Neuronal stem cell (in vitro differentiated cells): ENCODE data around the gene OR5B2.
"Not testable (repeated sequence)": the region's sequence is repeated elsewhere in the genome, so short reads cannot be mapped to it uniquely, and the experiment has no call there.

Experiments
- DNase-seq: peaks from one replicate; pipeline ENCODE4 v3.0.0-alpha.2; 2013; ENCODE audit warnings: low spot score
- H2AFZ ChIP-seq: one replicate; pipeline ENCODE4 v1.6.1; 2013; ENCODE audit warnings: mild to moderate bottlenecking, low read length, inconsistent platforms
- H2AK5ac ChIP-seq: 2 replicates; pipeline ENCODE4 v1.6.1; 2013; ENCODE audit warnings: low read depth, mild to moderate bottlenecking, inconsistent platforms, low read length, moderate library complexity, mixed read lengths
- H2BK120ac ChIP-seq: 2 replicates; pipeline ENCODE4 v1.6.1; 2013; ENCODE audit warnings: low read depth, mild to moderate bottlenecking, inconsistent platforms, low read length, moderate library complexity, mixed read lengths
- H2BK12ac ChIP-seq: one replicate; pipeline ENCODE4 v1.6.1; 2013; ENCODE audit warnings: low read length, inconsistent platforms
- H2BK15ac ChIP-seq: 2 replicates; pipeline ENCODE4 v1.6.1; 2013; ENCODE audit warnings: mild to moderate bottlenecking, low read length, inconsistent platforms, mixed read lengths
- H2BK5ac ChIP-seq: one replicate; pipeline ENCODE4 v1.6.1; 2013; ENCODE audit warnings: inconsistent platforms, mild to moderate bottlenecking, low read length, moderate library complexity
- H3K14ac ChIP-seq: one replicate; pipeline ENCODE4 v1.6.1; 2013; ENCODE audit warnings: low read length, inconsistent platforms
- H3K18ac ChIP-seq: 2 replicates; pipeline ENCODE4 v1.6.1; 2013; ENCODE audit warnings: low read length, inconsistent platforms
- H3K23ac ChIP-seq: 2 replicates; pipeline ENCODE4 v1.6.1; 2013; ENCODE audit warnings: low read depth, mild to moderate bottlenecking, mixed read lengths, low read length, inconsistent platforms; ENCODE audit not compliant: poor library complexity
- H3K27ac ChIP-seq: replicated peaks from 3 replicates; pipeline ENCODE4 v1.5.1; 2013; ENCODE audit warnings: low read length, inconsistent platforms
- H3K27me3 ChIP-seq, 3 experiments: 2 replicates each; pipeline ENCODE4 v1.6.1; 2013; ENCODE audit warnings: low read length in 3 of 3, mild to moderate bottlenecking in 2 of 3, inconsistent platforms in 1 of 3, low read depth in 1 of 3, mixed read lengths in 1 of 3, moderate library complexity in 1 of 3; ENCODE audit not compliant: control insufficient read depth in 3 of 3, insufficient read depth in 3 of 3
- H3K36me3 ChIP-seq, 2 donors: replicated peaks in 1 of 2; 2 replicates each; pipeline ENCODE4 v1.6.1; 2013; ENCODE audit warnings: low read length in 2 of 2; ENCODE audit not compliant: control insufficient read depth in 2 of 2, insufficient read depth in 2 of 2
- H3K4ac ChIP-seq: 2 replicates; pipeline ENCODE4 v1.6.1; 2013; ENCODE audit warnings: inconsistent platforms, mild to moderate bottlenecking, low read length, moderate library complexity
- H3K4me1 ChIP-seq, 2 donors: 1 replicate in 1 of 2; 2 replicates in 1 of 2; pipeline ENCODE4 v1.6.1; 2013; ENCODE audit warnings: low read length in 2 of 2, low read depth in 1 of 2; ENCODE audit not compliant: control insufficient read depth in 2 of 2, insufficient read depth in 1 of 2
- H3K4me2 ChIP-seq: one replicate; pipeline ENCODE4 v1.6.1; 2013; ENCODE audit warnings: mild to moderate bottlenecking, low read length, inconsistent platforms; ENCODE audit not compliant: insufficient read depth, poor library complexity, severe bottlenecking
- H3K4me3 ChIP-seq, 2 donors: 2 replicates each; pipeline ENCODE4 v1.5.1; 2013; ENCODE audit warnings: low read length in 2 of 2, mild to moderate bottlenecking in 2 of 2, inconsistent platforms in 1 of 2, moderate library complexity in 1 of 2
- H3K79me1 ChIP-seq: one replicate; pipeline ENCODE4 v1.6.1; 2013; ENCODE audit warnings: low read depth, mild to moderate bottlenecking, inconsistent platforms, low read length, moderate library complexity
- H3K9ac ChIP-seq: one replicate; pipeline ENCODE4 v1.6.1; 2013; ENCODE audit warnings: mild to moderate bottlenecking, low read depth, low read length, inconsistent platforms; ENCODE audit not compliant: poor library complexity
- H3K9me3 ChIP-seq, 2 donors: replicated peaks in 1 of 2; 2 replicates each; pipeline versions ENCODE3 to v1.6.1; 2013; ENCODE audit warnings: low read length in 2 of 2, mild to moderate bottlenecking in 2 of 2, inconsistent platforms in 1 of 2, low read depth in 1 of 2, mixed read lengths in 1 of 2, moderate library complexity in 1 of 2; ENCODE audit not compliant: control insufficient read depth in 2 of 2, insufficient read depth in 1 of 2
- H4K8ac ChIP-seq: one replicate; pipeline ENCODE4 v1.6.1; 2013; ENCODE audit warnings: low read depth, mild to moderate bottlenecking, inconsistent platforms, low read length, moderate library complexity
- H4K91ac ChIP-seq: one replicate; pipeline ENCODE4 v1.6.1; 2013; ENCODE audit warnings: low read length, low read depth, mild to moderate bottlenecking, inconsistent platforms; ENCODE audit not compliant: poor library complexity
- WGBS, 2 donors: extraction: QIAGEN DNeasy Blood & Tissue Kit; methylation state at CpG; one replicate each; pipeline ENCODE4 v1.1.7; 2013; ENCODE audit warnings: missing lambda C conversion rate in 2 of 2, mixed read lengths in 1 of 2; ENCODE audit not compliant: insufficient read length in 2 of 2, insufficient replicate concordance in 1 of 2; ENCODE audit errors: extremely low coverage in 2 of 2; 5-methylcytosine and 5-hydroxymethylcytosine counted together

Gene OR5B2

GRCh38 chr11:58406774-58407173 lies 21.1 kb downstream of the OR5B2 start, which contains the start of gene OR5B3:
TSS of gene OR5B3 (minus strand) at chr11:58406874. CDS start at chr11:58403409, 3,465 bp downstream.
- Histone ChIP-seq H3K4ac (no peak within 1 kb of the TSS), H2AK5ac (no peak within 1 kb of the TSS), H3K18ac (no peak within 1 kb of the TSS), H4K8ac (no peak within 1 kb of the TSS), H3K27me3 (no peaks in the 10 kb centered on the region), H2BK5ac (no peak within 1 kb of the TSS), H3K79me1 (no peaks in the 10 kb centered on the region), H3K36me3 (no peaks in the 10 kb centered on the region), H3K27ac (no peak within 1 kb of the TSS), H2BK12ac (no peak within 1 kb of the TSS), H3K14ac (no peak within 1 kb of the TSS), H3K9me3 (peaks cover 0 to 3% of the 10 kb centered on the region in 2 donors), H4K91ac (no peak within 1 kb of the TSS), H2AFZ (no peak within 1 kb of the TSS), H2BK15ac (no peak within 1 kb of the TSS), H3K4me3 (no peak within 1 kb of the TSS), H3K4me2 (no peak within 1 kb of the TSS), H3K4me1 (no peaks in the 10 kb centered on the region), H2BK120ac (no peak within 1 kb of the TSS), H3K9ac (no peak within 1 kb of the TSS), H3K23ac (no peak within 1 kb of the TSS)
- no peak for DNase-seq
- no CpG with 5 or more reads among the region's 1 CpG for WGBS, 2 donors

- H3K4ac ChIP-seq, H4K91ac ChIP-seq, H3K79me1 ChIP-seq, H3K23ac ChIP-seq, H3K4me1 ChIP-seq, H2BK5ac ChIP-seq, H3K27ac ChIP-seq, H3K36me3 ChIP-seq, H2BK15ac ChIP-seq, H3K4me3 ChIP-seq, H3K4me2 ChIP-seq, H2AK5ac ChIP-seq, H3K14ac ChIP-seq, H3K9ac ChIP-seq, H4K8ac ChIP-seq, H3K18ac ChIP-seq, H2BK12ac ChIP-seq, H3K27me3 ChIP-seq, H2AFZ ChIP-seq, H2BK120ac ChIP-seq, H3K9me3 ChIP-seq, DNase-seq: not testable (repeated sequence)
- WGBS, 2 donors: no CpG with 5 or more reads among the region's 2 CpGs
These were observed 28.3 kb downstream of the OR5B2 start for GRCh38 chr11:58399622-58400021.

DNA sequence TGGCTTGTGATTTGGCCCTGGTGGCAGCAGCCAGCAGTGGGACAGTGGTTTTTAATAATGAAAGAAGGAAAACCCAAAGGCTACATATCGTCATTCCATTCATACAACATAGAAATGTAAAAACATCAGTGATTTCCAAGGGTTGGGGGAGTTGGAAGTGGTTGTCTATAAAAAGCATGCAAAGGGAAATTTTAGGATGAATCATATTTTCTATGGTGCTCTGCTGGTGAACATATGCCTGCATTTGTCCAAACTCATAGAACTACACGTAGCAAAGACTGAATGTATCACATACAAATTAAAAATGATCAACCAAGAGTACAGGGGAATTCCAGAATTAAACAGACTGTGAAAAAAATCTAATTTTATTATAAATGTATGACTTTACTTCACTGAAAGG lies 32.3 kb downstream of the OR5B2 start:
- Histone ChIP-seq H3K4ac (no peak overlapping the region), H3K4me1 (no peaks in the 10 kb centered on the region), H3K23ac (peak overlapping the region; percentile 39), H3K18ac (no peak overlapping the region), H2AFZ (no peak overlapping the region), H2BK120ac (no peak overlapping the region), H4K8ac (no peak overlapping the region), H2BK12ac (no peak overlapping the region), H2BK5ac (no peak overlapping the region), H3K27me3 (no peaks in the 10 kb centered on the region), H3K9me3 (peaks cover 0 to 4% of the 10 kb centered on the region in 2 donors), H3K4me2 (no peak overlapping the region), H3K27ac (no peak overlapping the region), H2BK15ac (no peak overlapping the region), H3K14ac (no peak overlapping the region), H3K79me1 (no peaks in the 10 kb centered on the region), H3K4me3 (no peak overlapping the region), H3K9ac (no peak overlapping the region), H4K91ac (no peak overlapping the region), H3K36me3 (no peaks in the 10 kb centered on the region), H2AK5ac (no peak overlapping the region)
- DNase-seq: no peak
- WGBS, 2 donors: no CpG with 5 or more reads among the region's 2 CpGs

- DNase-seq: no peak
- Histone ChIP-seq H2AK5ac (no peak overlapping the region), H3K27ac (no peak overlapping the region), H3K23ac (no peak overlapping the region), H2BK120ac (no peak overlapping the region), H2BK12ac (no peak overlapping the region), H3K18ac (no peak overlapping the region), H3K4me1 (no peaks in the 10 kb centered on the region), H3K79me1 (no peaks in the 10 kb centered on the region), H3K4me2 (no peak overlapping the region), H3K27me3 (no peaks in the 10 kb centered on the region), H3K4ac (no peak overlapping the region), H3K4me3 (no peak overlapping the region), H4K91ac (no peak overlapping the region), H3K14ac (no peak overlapping the region), H2BK15ac (no peak overlapping the region), H3K36me3 (no peaks in the 10 kb centered on the region), H3K9me3 (peaks cover 0 to 4% of the 10 kb centered on the region in 2 donors), H2AFZ (no peak overlapping the region), H4K8ac (no peak overlapping the region), H3K9ac (no peak overlapping the region), H2BK5ac (no peak overlapping the region)
These were observed 33.7 kb downstream of the OR5B2 start for GRCh38 chr11:58394195-58394594.
